OCI-LY7 (cell line): ENCODE data around the gene AMPH. TPM values are rescaled to one million over a fixed set of nuclear protein-coding genes. Genes with fewer than 3 reads are reported as not detected.

Source experiments
- BruUV-seq: library from RNA; stranded (reverse); fragments of 400-500 nt; replicated peaks from 2 replicates; lab custom pipeline; 2021; lab: Mats Ljungman, UMichigan
- CTCF ChIA-PET: fragments of 300-600 bp; sonication (Branson Sonifier 250); formaldehyde crosslinking; loops from one replicate; lab custom pipeline; 2022; ENCODE audit warnings: antibody characterized with exemption; ENCODE audit not compliant: unreplicated experiment; lab: Charles Lee
- POLR2A ChIA-PET: fragments of 300-600 bp; sonication (Branson Sonifier 250); formaldehyde crosslinking; loops from one replicate; lab custom pipeline; 2022; ENCODE audit warnings: antibody characterized with exemption; lab: Charles Lee
- DNase-seq: peaks from one replicate; pipeline ENCODE4 v3.0.0-alpha.2; 2015; ENCODE audit warnings: low spot score
- H2AFZ ChIP-seq: fragments of 200-600 bp; sonication (generic), shearing (Covaris generic); 2 replicates; pipeline ENCODE4 v1.6.1; 2014; ENCODE audit warnings: mild to moderate bottlenecking, antibody characterized with exemption, low read length, moderate library complexity
- H3K27ac ChIP-seq: fragments of 200-600 bp; sonication (generic); 2 replicates; pipeline ENCODE4 v1.5.1; 2014; ENCODE audit warnings: mixed run types, low read depth, mild to moderate bottlenecking, moderate library complexity, low read length, inconsistent platforms; ENCODE audit not compliant: poor library complexity, severe bottlenecking
- H3K36me3 ChIP-seq: fragments of 200-600 bp; sonication (generic); 2 replicates; pipeline ENCODE4 v1.6.1; 2014; ENCODE audit warnings: mild to moderate bottlenecking, antibody characterized with exemption, low read length, moderate library complexity, mixed read lengths; ENCODE audit not compliant: insufficient read depth
- H3K4me1 ChIP-seq: fragments of 200-600 bp; sonication (generic); 2 replicates; pipeline ENCODE4 v1.5.1; 2014; ENCODE audit warnings: mild to moderate bottlenecking, low read length; ENCODE audit not compliant: insufficient read depth, poor library complexity, severe bottlenecking
- H3K4me2 ChIP-seq: fragments of 200-600 bp; sonication (generic); 2 replicates; pipeline ENCODE4 v1.6.1; 2014; ENCODE audit warnings: mild to moderate bottlenecking, low read length
- H3K4me3 ChIP-seq: fragments of 200-600 bp; sonication (generic); 2 replicates; pipeline ENCODE4 v1.5.1; 2014; ENCODE audit warnings: mild to moderate bottlenecking, low read depth, low read length; ENCODE audit not compliant: poor library complexity, severe bottlenecking
- H3K79me2 ChIP-seq: fragments of 200-600 bp; sonication (generic); 2 replicates; pipeline ENCODE4 v1.6.1; 2016; ENCODE audit warnings: low read depth, mild to moderate bottlenecking, low read length, moderate library complexity, mixed read lengths; ENCODE audit not compliant: insufficient read depth
- H3K9me2 ChIP-seq: fragments of 200-600 bp; sonication (generic); 2 replicates; pipeline ENCODE4 v1.6.1; 2016; ENCODE audit warnings: mild to moderate bottlenecking, low read length, mixed read lengths; ENCODE audit not compliant: insufficient read depth
- H3K9me3 ChIP-seq: fragments of 200-600 bp; sonication (generic); 2 replicates; pipeline ENCODE4 v1.6.1; 2014; ENCODE audit warnings: mild to moderate bottlenecking, mixed run types, low read length, mixed read lengths
- H4K20me1 ChIP-seq: fragments of 200-600 bp; sonication (generic); 2 replicates; pipeline ENCODE4 v1.6.1; 2014; ENCODE audit warnings: mild to moderate bottlenecking, antibody characterized with exemption, low read length, moderate library complexity, mixed read lengths; ENCODE audit not compliant: insufficient read depth
- EZH2phosphoT487 ChIP-seq: fragments of 200-600 bp; sonication (generic); IDR thresholded peaks from 2 replicates; pipeline ENCODE4 v1.6.1; 2018; ENCODE audit warnings: low read depth, borderline replicate concordance, mild to moderate bottlenecking, mixed run types, antibody characterized with exemption, low read length, moderate library complexity, mixed read lengths
- intact Hi-C: fragments of 100-400 bp; cut with micrococcal nuclease; formaldehyde crosslinking; loops from one replicate; pipeline ENCODE4 v1.10.0; 2022; ENCODE audit not compliant: unreplicated experiment
- total RNA-seq, 2 experiments: library from RNA; depleted of rRNA in 1 of 2; stranded (reverse); fragments of >200 nt in 1 of 2; shearing (Covaris generic) in 1 of 2; gene quantifications; 2 replicates each; pipeline ENCODE4 v1.2.3, GENCODE V29; 2014 to 2022
- TF ChIP-seq, protein P1 (sequence below): fragments of 200-600 bp; sonication (generic); conservative IDR thresholded peaks from 2 replicates; pipeline ENCODE4 v1.5.1; 2014; ENCODE audit warnings: mild to moderate bottlenecking, antibody characterized with exemption, low read length, moderate library complexity, mixed read lengths

The AMPH gene
- total RNA-seq, 2 experiments from 2014 or later, result not detected

DNA sequence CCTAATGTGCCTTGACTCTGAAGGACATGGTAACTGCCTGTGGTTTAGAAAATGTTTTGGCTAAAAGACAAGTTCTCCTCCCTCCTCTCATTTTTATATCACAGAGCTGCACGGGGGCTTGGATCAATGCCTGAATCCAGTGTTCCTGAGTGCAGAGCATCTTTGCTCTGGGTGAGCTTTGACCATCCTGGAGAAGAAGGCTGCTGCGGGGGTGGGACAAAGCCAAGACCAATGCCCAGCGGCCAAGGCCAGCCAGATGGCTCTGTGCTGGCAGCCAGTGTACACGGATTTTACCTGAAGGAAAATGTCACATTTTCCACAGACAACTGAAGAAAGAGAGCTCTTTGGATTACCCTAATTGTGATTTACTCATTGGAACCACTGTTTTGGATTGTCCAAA lies 255.7 kb downstream of the AMPH start:
- POLR2A ChIA-PET, result interaction anchor here (1.3 kb wide), 1 partner anchor 34 kb away, joined by 4 read pairs; no protein-coding TSS in a partner anchor
- H3K36me3 ChIP-seq, result peaks cover 4% of the 10 kb centered on the region; the same call in 1 of the 2 replicates
- DNase-seq, result no peak
- no TSS peak for BruUV-seq
- no peak overlapping the region for H2AFZ ChIP-seq
- no peaks in the 10 kb centered on the region for H3K79me2 ChIP-seq
- no peak overlapping the region for H3K4me3 ChIP-seq
- H3K9me3 ChIP-seq, result no peaks in the 10 kb centered on the region
- no peaks in the 10 kb centered on the region for H3K4me1 ChIP-seq
- no peaks in the 10 kb centered on the region for H3K9me2 ChIP-seq
- no peak overlapping the region for H3K4me2 ChIP-seq
- TF ChIP-seq EZH2phosphoT487, result no peak
- TF ChIP-seq, protein P1, sequence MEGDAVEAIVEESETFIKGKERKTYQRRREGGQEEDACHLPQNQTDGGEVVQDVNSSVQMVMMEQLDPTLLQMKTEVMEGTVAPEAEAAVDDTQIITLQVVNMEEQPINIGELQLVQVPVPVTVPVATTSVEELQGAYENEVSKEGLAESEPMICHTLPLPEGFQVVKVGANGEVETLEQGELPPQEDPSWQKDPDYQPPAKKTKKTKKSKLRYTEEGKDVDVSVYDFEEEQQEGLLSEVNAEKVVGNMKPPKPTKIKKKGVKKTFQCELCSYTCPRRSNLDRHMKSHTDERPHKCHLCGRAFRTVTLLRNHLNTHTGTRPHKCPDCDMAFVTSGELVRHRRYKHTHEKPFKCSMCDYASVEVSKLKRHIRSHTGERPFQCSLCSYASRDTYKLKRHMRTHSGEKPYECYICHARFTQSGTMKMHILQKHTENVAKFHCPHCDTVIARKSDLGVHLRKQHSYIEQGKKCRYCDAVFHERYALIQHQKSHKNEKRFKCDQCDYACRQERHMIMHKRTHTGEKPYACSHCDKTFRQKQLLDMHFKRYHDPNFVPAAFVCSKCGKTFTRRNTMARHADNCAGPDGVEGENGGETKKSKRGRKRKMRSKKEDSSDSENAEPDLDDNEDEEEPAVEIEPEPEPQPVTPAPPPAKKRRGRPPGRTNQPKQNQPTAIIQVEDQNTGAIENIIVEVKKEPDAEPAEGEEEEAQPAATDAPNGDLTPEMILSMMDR, result no peak
- peaks cover 5% of the 10 kb centered on the region; the same call in 1 of the 2 replicates for H4K20me1 ChIP-seq
- intact Hi-C loops, result no loop called here
- CTCF ChIA-PET, result no interaction called here
- H3K27ac ChIP-seq, result no peak overlapping the region

DNA sequence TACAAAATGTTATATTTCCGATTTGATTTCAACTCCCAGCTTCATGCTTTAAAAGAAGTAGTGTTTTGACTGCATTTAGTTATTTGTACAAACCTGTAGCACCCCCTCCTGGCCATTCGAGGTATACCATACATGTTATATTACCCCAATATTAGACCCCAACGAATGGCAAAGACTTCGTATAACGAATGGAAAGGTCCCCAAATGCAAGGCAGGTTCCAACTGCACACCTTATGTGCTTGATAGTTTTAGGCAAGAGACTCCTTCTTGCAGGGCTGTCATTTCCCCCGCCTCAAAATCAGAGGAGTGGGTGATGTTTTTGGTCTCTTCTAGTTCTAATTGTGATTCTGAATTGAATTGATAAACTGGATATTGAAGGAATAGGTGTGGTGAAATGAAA lies 256.7 kb downstream of the AMPH start:
- no TSS peak for BruUV-seq
- TF ChIP-seq EZH2phosphoT487, result no peak
- TF ChIP-seq, protein P1, result peak; percentile 88
- Histone ChIP-seq H3K4me3 (no peak overlapping the region), H3K9me3 (no peaks in the 10 kb centered on the region), H3K27ac (no peak overlapping the region), H3K9me2 (no peaks in the 10 kb centered on the region), H3K36me3 (peaks cover 4% of the 10 kb centered on the region; the same call in 1 of the 2 replicates), H4K20me1 (peaks cover 5% of the 10 kb centered on the region; the same call in 1 of the 2 replicates), H3K4me1 (peaks cover 7% of the 10 kb centered on the region), H3K79me2 (peaks cover 2% of the 10 kb centered on the region; the same call in 1 of the 2 replicates), H2AFZ (no peak overlapping the region), H3K4me2 (no peak overlapping the region)
- ChIA-PET CTCF (interaction anchor here (0.6 to 0.9 kb wide), 2 partner anchors 30 to 159 kb away, joined by 3 to 4 read pairs; no protein-coding TSS in a partner anchor), POLR2A (interaction anchor here (0.6 to 1.6 kb wide), 5 partner anchors 10 to 470 kb away, joined by 3 to 6 read pairs (median 3); no protein-coding TSS in a partner anchor)
- peak; percentile 53 for DNase-seq
- intact Hi-C loops, result loop anchor here (5.0 kb wide), 1 partner anchor 267 kb away; no protein-coding TSS in a partner anchor

DNA sequence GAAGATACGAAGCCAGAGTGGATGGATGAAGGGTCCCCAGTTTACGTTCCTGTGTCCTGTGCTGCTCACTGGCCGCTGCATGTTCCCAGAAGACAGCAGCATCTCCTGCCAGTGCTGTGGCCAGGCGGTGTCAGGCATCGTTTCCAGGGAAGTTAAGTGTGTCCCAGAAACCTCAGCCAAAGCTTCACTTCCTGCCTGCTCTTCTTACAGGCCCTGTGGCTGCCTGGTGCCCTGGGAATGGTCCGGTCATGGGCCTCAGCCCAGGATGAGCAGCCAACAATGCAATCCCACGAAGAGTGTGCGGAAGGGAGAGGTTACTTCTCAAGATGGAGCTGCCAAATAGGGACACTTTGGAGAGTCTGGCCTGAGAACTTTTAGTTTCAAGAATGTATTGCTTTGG lies 258.0 kb downstream of the AMPH start:
- POLR2A ChIA-PET, result no interaction called here
- H3K79me2 ChIP-seq, result peaks cover 5% of the 10 kb centered on the region; the same call in 1 of the 2 replicates
- H3K36me3 ChIP-seq, result peaks cover 4% of the 10 kb centered on the region; the same call in 1 of the 2 replicates
- no peak overlapping the region for H3K4me2 ChIP-seq
- H3K27ac ChIP-seq, result no peak overlapping the region
- H2AFZ ChIP-seq, result no peak overlapping the region
- intact Hi-C loops, result loop anchor here (5.0 kb wide), 1 partner anchor 266 kb away; no protein-coding TSS in a partner anchor
- BruUV-seq, result no TSS peak
- no peaks in the 10 kb centered on the region for H3K9me3 ChIP-seq
- H3K4me1 ChIP-seq, result peaks cover 8% of the 10 kb centered on the region
- H3K9me2 ChIP-seq, result no peaks in the 10 kb centered on the region
- no peak for DNase-seq
- H4K20me1 ChIP-seq, result peaks cover 5% of the 10 kb centered on the region; the same call in 1 of the 2 replicates
- CTCF ChIA-PET, result no interaction called here
- H3K4me3 ChIP-seq, result no peak overlapping the region
- no peak for TF ChIP-seq EZH2phosphoT487
- TF ChIP-seq, protein P1, result no peak
